IMR-90 (cell line): Measurements from ENCODE around the gene RNF130. TPM values are rescaled to one million over a fixed set of nuclear protein-coding genes. Genes with fewer than 3 reads are reported as not detected.

Experiments used
- ATAC-seq: fragments of 200-7000 bp; cut with Tn5 transposase; 2 replicates; pipeline ENCODE4 v1.9.1; 2020; ENCODE audit warnings: low read depth, mild to moderate bottlenecking, moderate library complexity
- BruUV-seq: library from RNA; stranded (reverse); fragments of 400-500 nt; replicated peaks from 2 replicates; lab custom pipeline; 2021; lab: Mats Ljungman, UMichigan
- CTCF ChIA-PET: fragments of 300-600 bp; formaldehyde crosslinking; extraction: SDS; loops from one replicate; lab custom pipeline; 2021; ENCODE audit warnings: antibody characterized with exemption; lab: Yijun Ruan, JAX
- POLR2A ChIA-PET: fragments of 300-600 bp; sonication (Branson Sonifier 250); formaldehyde crosslinking; loops from one replicate; lab custom pipeline; 2022; ENCODE audit warnings: antibody characterized with exemption; ENCODE audit not compliant: unreplicated experiment; lab: Charles Lee
- DNase-seq: peaks from one replicate; pipeline ENCODE4 v3.0.0; 2013
- H2AFZ ChIP-seq: replicated peaks from 2 replicates; pipeline ENCODE3; 2013; ENCODE audit warnings: low read length, mild to moderate bottlenecking; ENCODE audit not compliant: poor library complexity
- H2AK5ac ChIP-seq: 2 replicates; pipeline ENCODE4 v1.6.1; 2013; ENCODE audit warnings: low read depth, low read length, inconsistent platforms
- H2AK9ac ChIP-seq: replicated peaks from 2 replicates; pipeline ENCODE3; 2013; ENCODE audit warnings: mild to moderate bottlenecking, low read depth, low read length, moderate library complexity; ENCODE audit not compliant: poor library complexity
- H2BK120ac ChIP-seq: 2 replicates; pipeline ENCODE4 v1.6.1; 2013; ENCODE audit warnings: low read depth, low read length, inconsistent platforms
- H2BK15ac ChIP-seq: 3 replicates; pipeline ENCODE4 v1.6.1; 2013; ENCODE audit warnings: low read depth, low read length, inconsistent platforms
- H2BK20ac ChIP-seq: 2 replicates; pipeline ENCODE4 v1.6.1; 2013; ENCODE audit warnings: low read depth, mild to moderate bottlenecking, inconsistent platforms, low read length, moderate library complexity
- H2BK5ac ChIP-seq: 2 replicates; pipeline ENCODE4 v1.6.1; 2013; ENCODE audit warnings: mild to moderate bottlenecking, low read depth, low read length, inconsistent platforms; ENCODE audit not compliant: poor library complexity, severe bottlenecking
- H3K14ac ChIP-seq: replicated peaks from 2 replicates; pipeline ENCODE4 v1.6.1; 2013; ENCODE audit warnings: low read depth, low read length, inconsistent platforms
- H3K18ac ChIP-seq: 2 replicates; pipeline ENCODE4 v1.6.1; 2013; ENCODE audit warnings: low read depth, low read length, control low read depth
- H3K23ac ChIP-seq: 2 replicates; pipeline ENCODE4 v1.6.1; 2013; ENCODE audit warnings: low read depth, low read length, inconsistent platforms
- H3K27ac ChIP-seq: 2 replicates; pipeline ENCODE4 v1.5.1; 2013; ENCODE audit warnings: mild to moderate bottlenecking, control low read depth, low read length; ENCODE audit not compliant: insufficient read depth
- H3K27me3 ChIP-seq: 2 replicates; pipeline ENCODE4 v1.6.1; 2013; ENCODE audit warnings: low read length; ENCODE audit not compliant: control insufficient read depth, insufficient read depth
- H3K36me3 ChIP-seq: 2 replicates; pipeline ENCODE4 v1.6.1; 2013; ENCODE audit warnings: low read length, mixed read lengths; ENCODE audit not compliant: control insufficient read depth, insufficient read depth
- H3K4ac ChIP-seq: 2 replicates; pipeline ENCODE4 v1.6.1; 2013; ENCODE audit warnings: low read depth, low read length, inconsistent platforms
- H3K4me1 ChIP-seq: 2 replicates; pipeline ENCODE4 v1.6.1; 2013; ENCODE audit warnings: low read length, mixed read lengths; ENCODE audit not compliant: control insufficient read depth, insufficient read depth
- H3K4me2 ChIP-seq: 2 replicates; pipeline ENCODE4 v1.6.1; 2013; ENCODE audit warnings: low read depth, mild to moderate bottlenecking, control low read depth, low read length, moderate library complexity
- H3K4me3 ChIP-seq: 2 replicates; pipeline ENCODE4 v1.5.1; 2013; ENCODE audit warnings: low read depth, mild to moderate bottlenecking, control low read depth, low read length, moderate library complexity; ENCODE audit not compliant: insufficient read depth
- H3K56ac ChIP-seq: 2 replicates; pipeline ENCODE4 v1.6.1; 2013; ENCODE audit warnings: low read length, inconsistent platforms; ENCODE audit not compliant: insufficient read depth; ENCODE audit errors: extremely low read depth
- H3K79me1 ChIP-seq, 2 experiments: 2 replicates each; pipeline ENCODE4 v1.6.1; 2013; ENCODE audit warnings: low read length in 2 of 2, inconsistent platforms in 1 of 2, low read depth in 1 of 2
- H3K9ac ChIP-seq: 2 replicates; pipeline ENCODE4 v1.6.1; 2013; ENCODE audit warnings: low read depth, low read length, control low read depth
- H3K9me1 ChIP-seq: 2 replicates; pipeline ENCODE4 v1.6.1; 2013; ENCODE audit warnings: low read length, inconsistent platforms; ENCODE audit not compliant: insufficient read depth
- H3K9me3 ChIP-seq: 2 replicates; pipeline ENCODE4 v1.6.1; 2013; ENCODE audit warnings: low read length; ENCODE audit not compliant: control insufficient read depth, insufficient read depth
- H4K20me1 ChIP-seq: 2 replicates; pipeline ENCODE4 v1.6.1; 2013; ENCODE audit warnings: low read length, inconsistent platforms; ENCODE audit not compliant: insufficient read depth
- H4K5ac ChIP-seq: 2 replicates; pipeline ENCODE4 v1.6.1; 2013; ENCODE audit warnings: mild to moderate bottlenecking, low read depth, low read length, control low read depth
- H4K8ac ChIP-seq, 2 experiments: 2 replicates each; pipeline ENCODE4 v1.6.1; 2013; ENCODE audit warnings: low read depth in 2 of 2, low read length in 2 of 2, control low read depth in 1 of 2, inconsistent platforms in 1 of 2
- H4K91ac ChIP-seq: 2 replicates; pipeline ENCODE4 v1.6.1; 2013; ENCODE audit warnings: low read depth, low read length, inconsistent platforms; ENCODE audit not compliant: insufficient read depth
- MAZ ChIP-seq: IDR thresholded peaks from 2 replicates; pipeline ENCODE4 v1.6.1; 2012; ENCODE audit warnings: low read depth, mild to moderate bottlenecking, low read length, improper control_type of control experiment, moderate library complexity, borderline replicate concordance
- SMC3 ChIP-seq: fragments of 150-350 bp; IDR thresholded peaks from 2 replicates; pipeline ENCODE4 v1.6.1; 2016; ENCODE audit warnings: low read depth, mild to moderate bottlenecking, antibody characterized with exemption, low read length, moderate library complexity
- WGBS, 2 experiments: methylation state at CpG; one replicate each; pipeline versions ENCODE4 v1.1.5 to v1.1.7; 2013; ENCODE audit warnings: missing lambda C conversion rate in 2 of 2; ENCODE audit not compliant: insufficient read length in 1 of 2; ENCODE audit errors: extremely low coverage in 2 of 2; 5-methylcytosine and 5-hydroxymethylcytosine counted together
- dilution Hi-C: fragments of 300-500 bp; cut with HindIII; formaldehyde crosslinking; loops from one replicate; pipeline ENCODE4 v1.14.3; 2018; ENCODE audit warnings: low sequenced_read_pairs; ENCODE audit not compliant: unreplicated experiment
- in situ Hi-C: fragments of 300-500 bp; cut with MboI; formaldehyde crosslinking; loops from 3 replicates; pipeline ENCODE4 v1.14.3; 2019; ENCODE audit warnings: low sequenced_read_pairs, inconsistent platforms, mixed read lengths
- intact Hi-C: fragments of 100-400 bp; cut with micrococcal nuclease; formaldehyde crosslinking; loops from 2 replicates; pipeline ENCODE4 v1.10.0; 2022
- polyA plus RNA-seq, 3 experiments: library from polyadenylated mRNA; depleted of rRNA; stranded (reverse); fragments of >200 nt; gene quantifications; 2 replicates each; pipeline ENCODE4 v1.2.3, GENCODE V29; 2012; ENCODE audit warnings: low replicate concordance in 1 of 3
- total RNA-seq: library from RNA; depleted of rRNA; stranded (reverse); fragments of >200 nt; gene quantifications from 2 replicates; pipeline ENCODE4 v1.2.3, GENCODE V29; 2012

The RNF130 gene
- total and polyA plus RNA-seq, 2 of the 4 experiments (the other 2 are of a cell fraction), result 12.9 to 21.7 TPM

GRCh38 chr5:179906795-179907555, 164.6 kb downstream of the RNF130 start:
- peak overlapping the region; percentile 1; the same call in 1 of the 2 replicates for H3K23ac ChIP-seq
- H3K14ac ChIP-seq, result peak overlapping the region; percentile 92
- H3K9me3 ChIP-seq, result no peaks in the 10 kb centered on the region
- H4K8ac ChIP-seq, result peak overlapping the region; percentile 71 to 95; a peak in 3 of 4 replicates
- in situ Hi-C loops, result no loop called here
- no peak overlapping the region for H2BK120ac ChIP-seq
- intact Hi-C loops, result loop anchor here (5.0 kb wide), 2 partner anchors 105 to 165 kb away; partner anchors contain the start of gene RNF130
- H3K4me1 ChIP-seq, result peaks cover 7% of the 10 kb centered on the region; the same call in 1 of the 2 replicates
- H2BK20ac ChIP-seq, result no peak overlapping the region
- POLR2A ChIA-PET, result no interaction called here
- H2BK5ac ChIP-seq, result no peak overlapping the region
- H4K91ac ChIP-seq, result peak overlapping the region; percentile 65; the same call in 1 of the 2 replicates
- H3K18ac ChIP-seq, result no peak overlapping the region
- peaks cover 14% of the 10 kb centered on the region; the same call in 1 of the 2 replicates for H4K20me1 ChIP-seq
- no peak overlapping the region for H2BK15ac ChIP-seq
- peak overlapping the region; percentile 83 for H2AK9ac ChIP-seq
- peaks cover 25% of the 10 kb centered on the region for H3K36me3 ChIP-seq
- peak overlapping the region; percentile 83 for H3K9ac ChIP-seq
- no peak overlapping the region for H3K56ac ChIP-seq
- ATAC-seq, result peak; percentile 27
- H3K4ac ChIP-seq, result peak overlapping the region; percentile 77; the same call in 1 of the 2 replicates
- H3K9me1 ChIP-seq, result peaks cover 4% of the 10 kb centered on the region; the same call in 1 of the 2 replicates
- H4K5ac ChIP-seq, result no peak overlapping the region; the same call in 1 of the 2 replicates
- peak overlapping the region; percentile 59 for H3K27ac ChIP-seq
- peak overlapping the region; percentile 70 for H2AK5ac ChIP-seq
- WGBS, 2 experiments, result 23% methylated on average over 28 of the region's 50 CpGs; no CpG with 5 or more reads in 1 of the 2 experiments
- no peaks in the 10 kb centered on the region for H3K27me3 ChIP-seq
- dilution Hi-C loops, result no loop called here
- H3K4me3 ChIP-seq, result peak overlapping the region; percentile 99
- DNase-seq, result peak; percentile 7
- H3K79me1 ChIP-seq, result peaks cover 25 to 47% of the 10 kb centered on the region in 2 experiments
- H2AFZ ChIP-seq, result peak overlapping the region; percentile 82
- CTCF ChIA-PET, result interaction anchor here (0.6 kb wide), 1 partner anchor 9 kb away, joined by 3 read pairs; no protein-coding TSS in a partner anchor
- BruUV-seq, result no TSS peak
- no peak; the same call in 1 of the 2 replicates for TF ChIP-seq MAZ
- no peak for TF ChIP-seq SMC3
- peak overlapping the region; percentile 86 for H3K4me2 ChIP-seq
